BJ (cell line): ENCODE data around the gene PUSL1. TPM values are rescaled to one million over a fixed set of nuclear protein-coding genes. Genes with fewer than 3 reads are reported as not detected.

Source experiments
- CTCF ChIA-PET: fragments of 350-600 bp; formaldehyde crosslinking; extraction: SDS; loops from one replicate; lab custom pipeline; 2021; ENCODE audit warnings: antibody characterized with exemption, inconsistent platforms; lab: Yijun Ruan, JAX
- POLR2A ChIA-PET: fragments of 300-600 bp; sonication (Branson Sonifier 250); formaldehyde crosslinking; extraction: SDS; loops from one replicate; lab custom pipeline; 2021; ENCODE audit warnings: antibody characterized with exemption; lab: Charles Lee
- DNase-seq: peaks from one replicate; pipeline ENCODE4 v3.0.0-alpha.2; 2011; ENCODE audit warnings: low read depth
- H3K27me3 ChIP-seq: 2 replicates; pipeline ENCODE4 v1.6.0; 2011; ENCODE audit warnings: low read length; ENCODE audit not compliant: control insufficient read depth, insufficient read depth
- H3K36me3 ChIP-seq: 2 replicates; pipeline ENCODE4 v1.5.1; 2011; ENCODE audit warnings: low read length; ENCODE audit not compliant: control insufficient read depth, insufficient read depth
- H3K4me3 ChIP-seq: 2 replicates; pipeline ENCODE4 v1.5.1; 2011; ENCODE audit warnings: low read depth, mild to moderate bottlenecking, control low read depth, low read length
- polyA plus RNA-seq: library from polyadenylated mRNA; depleted of rRNA; stranded (reverse); fragments of >200 nt; gene quantifications from 2 replicates; pipeline ENCODE4 v1.2.3, GENCODE V29; 2011
- TF ChIP-seq, protein P1 (sequence below): IDR thresholded peaks from 2 replicates; pipeline ENCODE4 v1.5.1; 2011; ENCODE audit warnings: low read depth, mild to moderate bottlenecking, control low read depth, inconsistent platforms, low read length, moderate library complexity; ENCODE audit not compliant: insufficient read depth

PUSL1 gene
- polyA plus RNA-seq, 1 experiment = 18.2 TPM

DNA sequence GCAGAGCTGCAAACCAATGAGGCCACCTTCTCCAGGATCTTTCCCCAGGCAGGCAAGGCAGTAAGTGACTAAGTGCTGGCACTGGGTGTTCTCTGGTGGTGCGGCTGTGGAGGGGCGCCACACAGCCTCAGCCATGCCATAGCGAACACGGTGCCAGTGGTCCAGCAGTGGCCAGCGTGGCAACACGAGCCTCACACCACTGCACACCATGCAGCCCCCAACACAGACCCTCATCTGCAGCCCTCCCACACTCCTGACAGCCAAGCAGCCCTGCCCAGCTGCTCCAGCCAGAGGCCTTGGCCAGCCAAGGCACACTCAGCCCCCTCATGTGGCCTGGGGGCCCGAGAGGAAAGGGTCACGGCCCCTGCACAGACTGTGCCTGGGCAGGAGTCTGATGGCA lies 13.1 kb downstream of the PUSL1 start:
- POLR2A ChIA-PET = no interaction called here
- Histone ChIP-seq H3K36me3 (peaks cover 22% of the 10 kb centered on the region), H3K27me3 (no peaks in the 10 kb centered on the region), H3K4me3 (no peak overlapping the region)
- CTCF ChIA-PET = interaction anchor here (0.6 to 1.2 kb wide), 3 partner anchors 30 to 242 kb away, joined by 3 read pairs; no protein-coding TSS in a partner anchor
- DNase-seq = no peak
- TF ChIP-seq, protein P1, sequence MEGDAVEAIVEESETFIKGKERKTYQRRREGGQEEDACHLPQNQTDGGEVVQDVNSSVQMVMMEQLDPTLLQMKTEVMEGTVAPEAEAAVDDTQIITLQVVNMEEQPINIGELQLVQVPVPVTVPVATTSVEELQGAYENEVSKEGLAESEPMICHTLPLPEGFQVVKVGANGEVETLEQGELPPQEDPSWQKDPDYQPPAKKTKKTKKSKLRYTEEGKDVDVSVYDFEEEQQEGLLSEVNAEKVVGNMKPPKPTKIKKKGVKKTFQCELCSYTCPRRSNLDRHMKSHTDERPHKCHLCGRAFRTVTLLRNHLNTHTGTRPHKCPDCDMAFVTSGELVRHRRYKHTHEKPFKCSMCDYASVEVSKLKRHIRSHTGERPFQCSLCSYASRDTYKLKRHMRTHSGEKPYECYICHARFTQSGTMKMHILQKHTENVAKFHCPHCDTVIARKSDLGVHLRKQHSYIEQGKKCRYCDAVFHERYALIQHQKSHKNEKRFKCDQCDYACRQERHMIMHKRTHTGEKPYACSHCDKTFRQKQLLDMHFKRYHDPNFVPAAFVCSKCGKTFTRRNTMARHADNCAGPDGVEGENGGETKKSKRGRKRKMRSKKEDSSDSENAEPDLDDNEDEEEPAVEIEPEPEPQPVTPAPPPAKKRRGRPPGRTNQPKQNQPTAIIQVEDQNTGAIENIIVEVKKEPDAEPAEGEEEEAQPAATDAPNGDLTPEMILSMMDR = no peak

DNA sequence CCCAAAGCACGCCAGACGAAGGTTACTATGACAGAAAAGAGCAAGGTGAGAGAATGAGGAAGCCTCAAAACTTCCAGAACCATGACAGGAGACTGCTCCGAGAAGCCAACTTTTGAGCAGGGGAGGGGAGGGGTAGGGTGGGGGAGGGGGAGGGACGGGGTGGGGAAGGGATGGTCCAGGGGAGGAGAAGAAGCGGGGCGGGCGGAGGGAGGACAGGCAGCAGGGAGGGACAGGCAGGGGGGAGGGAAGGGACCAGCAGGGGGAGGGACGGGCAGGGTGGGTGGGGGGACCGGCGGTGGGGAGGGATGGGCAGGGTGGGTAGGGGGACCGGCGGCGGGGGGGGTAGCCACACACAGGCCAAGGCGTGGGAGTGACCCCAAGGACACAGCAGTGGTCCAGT lies 14.0 kb downstream of the PUSL1 start:
- TF ChIP-seq, protein P1 = no peak
- H3K27me3 ChIP-seq = no peaks in the 10 kb centered on the region
- DNase-seq = no peak
- H3K36me3 ChIP-seq = peaks cover 25% of the 10 kb centered on the region
- ChIA-PET CTCF (no interaction called here), POLR2A (no interaction called here)
- no peak overlapping the region for H3K4me3 ChIP-seq

DNA sequence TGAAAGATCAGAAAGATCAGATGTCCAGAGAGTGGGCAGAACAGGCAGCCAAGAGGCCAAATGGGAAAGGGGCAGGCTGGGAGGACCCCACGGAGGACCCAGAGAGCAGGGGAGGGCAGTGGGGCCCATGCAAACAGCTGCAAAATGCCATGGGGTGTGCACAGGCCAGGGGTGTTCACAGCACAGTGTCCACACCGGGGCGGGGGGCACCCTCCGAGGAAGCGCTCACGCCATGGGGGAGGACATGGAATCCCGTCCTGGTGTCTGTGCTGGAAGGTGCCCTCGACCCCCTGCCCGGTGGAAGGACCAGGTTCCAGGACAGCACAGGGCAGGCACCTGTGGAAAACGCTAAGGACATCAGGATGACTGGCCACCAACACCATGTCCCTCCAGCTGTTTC lies 14.6 kb downstream of the PUSL1 start:
- CTCF ChIA-PET = interaction anchor here (0.6 kb wide), 1 partner anchor 321 kb away, joined by 3 read pairs; no protein-coding TSS in a partner anchor
- Histone ChIP-seq H3K27me3 (no peaks in the 10 kb centered on the region), H3K36me3 (peaks cover 25% of the 10 kb centered on the region), H3K4me3 (no peak overlapping the region)
- DNase-seq = no peak
- TF ChIP-seq, protein P1 = no peak
- POLR2A ChIA-PET = no interaction called here

DNA sequence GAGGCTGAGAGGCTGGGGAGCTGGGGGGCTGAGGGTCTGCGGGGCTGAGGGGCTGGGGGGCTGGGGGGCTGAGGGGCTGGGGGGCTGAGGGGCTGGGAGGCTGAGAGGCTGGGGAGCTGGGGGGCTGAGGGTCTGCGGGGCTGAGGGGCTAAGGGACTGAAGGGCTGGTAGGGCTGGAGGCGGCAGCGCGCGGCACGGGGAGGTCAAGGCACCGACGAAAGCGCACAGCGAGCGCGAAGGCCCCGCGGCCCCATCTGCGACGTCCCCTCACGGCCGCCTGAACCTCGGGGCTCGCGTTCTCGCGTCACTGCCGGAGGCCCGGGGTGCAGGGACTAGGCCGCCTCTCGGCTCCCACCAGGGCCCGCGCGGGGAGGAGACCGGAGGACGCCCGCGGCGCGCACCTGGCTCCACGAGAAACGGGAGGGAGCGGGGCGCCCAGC lies 15.7 kb downstream of the PUSL1 start:
- ChIA-PET POLR2A (no interaction called here), CTCF (no interaction called here)
- TF ChIP-seq, protein P1 = no peak
- Histone ChIP-seq H3K36me3 (peaks cover 28% of the 10 kb centered on the region), H3K4me3 (peak overlapping the region; percentile 98), H3K27me3 (no peaks in the 10 kb centered on the region)
- no peak for DNase-seq

DNA sequence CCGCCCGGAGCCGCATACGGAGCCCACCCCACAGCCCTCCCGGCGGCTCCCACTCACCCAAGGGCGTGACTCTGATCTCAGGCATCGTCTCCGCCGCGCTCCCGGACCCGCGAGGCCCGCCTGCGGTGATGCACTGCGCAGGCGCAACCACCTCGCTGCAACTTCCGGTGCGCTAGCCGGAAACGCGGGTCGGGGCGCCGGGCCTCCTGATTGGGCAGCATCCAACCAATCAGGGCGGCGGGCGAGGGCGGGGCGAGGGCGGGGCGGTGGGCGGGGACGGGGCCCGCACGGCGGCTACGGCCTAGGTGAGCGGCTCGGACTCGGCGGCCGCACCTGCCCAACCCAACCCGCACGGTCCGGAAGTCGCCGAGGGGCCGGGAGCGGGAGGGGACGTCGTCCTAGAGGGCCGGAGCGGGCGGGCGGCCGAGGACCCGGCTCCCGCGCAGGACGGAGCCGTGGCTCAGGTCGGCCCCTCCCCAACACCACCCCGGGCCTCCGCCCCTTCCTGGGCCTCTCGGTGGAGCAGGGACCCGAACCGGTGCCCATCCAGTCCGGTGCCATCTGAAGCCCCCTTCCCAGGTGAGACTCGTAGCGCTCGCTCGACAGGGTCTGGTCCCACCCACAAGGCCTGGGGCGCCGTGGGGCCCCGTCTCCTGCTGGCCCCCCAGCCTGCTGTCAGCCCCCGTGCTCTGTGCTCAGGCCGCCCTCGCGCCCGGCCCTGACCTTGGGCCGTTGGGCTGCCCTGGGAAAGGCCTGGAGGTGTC lies 16.3 kb downstream of the PUSL1 start, which contains the start of the genes CPTP and INTS11:
Gene CPTP (plus strand): TSS at position 279 of the 764 bp plus-strand sequence. CDS start 2,109 bp downstream, outside the sequence.
Gene INTS11 (minus strand): TSS at position 137 of the 764 bp plus-strand sequence. CDS start 52 bp downstream, at position 85.
- no peaks in the 10 kb centered on the region for H3K27me3 ChIP-seq
- H3K4me3 ChIP-seq = peak within 1 kb of the TSS; percentile 98
- H3K36me3 ChIP-seq = peaks cover 22% of the 10 kb centered on the region
- ChIA-PET CTCF (no interaction called here), POLR2A (no interaction called here)
- DNase-seq = peak; percentile 20
- TF ChIP-seq, protein P1 = no peak
